Measurements from ENCODE around the gene LEP.
"Not testable (repeated sequence)": the region's sequence is repeated elsewhere in the genome, so short reads cannot be mapped to it uniquely, and the experiment has no call there.

The LEP gene

GRCh38 chr7:128275681-128276080, 34.6 kb downstream of the LEP start:
- no peak for DNase-seq

GRCh38 chr7:128278366-128278765, 37.3 kb downstream of the LEP start:
- DNase-seq: no peak

- DNase-seq: no peak
These were observed 38.1 kb downstream of the LEP start for GRCh38 chr7:128279124-128279713.

- DNase-seq: not testable (repeated sequence)
These were observed 39.4 kb downstream of the LEP start for GRCh38 chr7:128280451-128280850.

GRCh38 chr7:128281605-128282380, 40.7 kb downstream of the LEP start:
- DNase-seq: no peak

- no peak for DNase-seq
These were observed 43.0 kb downstream of the LEP start for GRCh38 chr7:128284102-128284501.

- no peak for DNase-seq
These were observed 46.5 kb downstream of the LEP start for GRCh38 chr7:128287556-128287955.

GRCh38 chr7:128298004-128298403, 56.9 kb downstream of the LEP start:
- not testable (repeated sequence) for DNase-seq

GRCh38 chr7:128299109-128299607, 58.1 kb downstream of the LEP start:
- DNase-seq: no peak

GRCh38 chr7:128302139-128302538, 61.1 kb downstream of the LEP start:
- DNase-seq: no peak

GRCh38 chr7:128303133-128303532, 62.1 kb downstream of the LEP start:
- no peak for DNase-seq

GRCh38 chr7:128303643-128304042, 62.6 kb downstream of the LEP start:
- DNase-seq: no peak

GRCh38 chr7:128304212-128304611, 63.1 kb downstream of the LEP start:
- no peak for DNase-seq

- no peak for DNase-seq
These were observed 66.0 kb downstream of the LEP start for GRCh38 chr7:128307061-128307460.

All from NCI-H1417 treated with DMSO at 0.1 percent for 48 hours (cell line).